Retinal pigment epithelial cell (primary cell): Measurements from ENCODE around the gene MKRN2OS.

ENCODE experiments used
- DNase-seq: peaks from one replicate; pipeline ENCODE4 v3.0.0-alpha.2; 2010; ENCODE audit warnings: low read depth
- H3K4me3 ChIP-seq: 2 replicates; pipeline ENCODE4 v1.5.1; 2011; ENCODE audit warnings: mild to moderate bottlenecking, low read length, control low read depth, moderate library complexity
- TF ChIP-seq, protein P1 (sequence below): conservative IDR thresholded peaks from 2 replicates; pipeline ENCODE4 v1.5.1; 2011; ENCODE audit warnings: low read depth, low read length, control low read depth, inconsistent platforms

Gene MKRN2OS, protein sequence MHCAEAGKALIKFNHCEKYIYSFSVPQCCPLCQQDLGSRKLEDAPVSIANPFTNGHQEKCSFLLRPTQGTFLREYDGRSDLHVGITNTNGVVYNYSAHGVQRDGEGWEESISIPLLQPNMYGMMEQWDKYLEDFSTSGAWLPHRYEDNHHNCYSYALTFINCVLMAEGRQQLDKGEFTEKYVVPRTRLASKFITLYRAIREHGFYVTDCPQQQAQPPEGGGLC

DNA sequence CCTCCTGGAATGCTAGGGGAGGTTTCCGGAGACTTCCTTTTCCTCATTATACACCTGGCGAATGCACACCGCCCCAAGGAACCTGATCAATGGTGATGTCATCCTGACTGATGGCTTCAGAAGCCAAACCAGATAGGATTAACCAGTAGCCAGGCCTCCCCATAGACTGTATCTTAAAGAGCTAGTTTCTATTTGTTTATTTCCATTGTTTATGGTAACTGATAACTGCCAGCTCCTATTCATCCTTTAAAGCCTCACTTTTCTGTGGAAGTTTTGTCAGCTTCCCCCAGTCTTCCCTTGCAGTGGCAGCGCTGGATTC lies at the start of gene MKRN2OS:
MKRN2OS (minus strand) TSS at position 27 of the 319 bp plus-strand sequence. CDS start 35 bp downstream, outside the sequence.
- TF ChIP-seq, protein P1, sequence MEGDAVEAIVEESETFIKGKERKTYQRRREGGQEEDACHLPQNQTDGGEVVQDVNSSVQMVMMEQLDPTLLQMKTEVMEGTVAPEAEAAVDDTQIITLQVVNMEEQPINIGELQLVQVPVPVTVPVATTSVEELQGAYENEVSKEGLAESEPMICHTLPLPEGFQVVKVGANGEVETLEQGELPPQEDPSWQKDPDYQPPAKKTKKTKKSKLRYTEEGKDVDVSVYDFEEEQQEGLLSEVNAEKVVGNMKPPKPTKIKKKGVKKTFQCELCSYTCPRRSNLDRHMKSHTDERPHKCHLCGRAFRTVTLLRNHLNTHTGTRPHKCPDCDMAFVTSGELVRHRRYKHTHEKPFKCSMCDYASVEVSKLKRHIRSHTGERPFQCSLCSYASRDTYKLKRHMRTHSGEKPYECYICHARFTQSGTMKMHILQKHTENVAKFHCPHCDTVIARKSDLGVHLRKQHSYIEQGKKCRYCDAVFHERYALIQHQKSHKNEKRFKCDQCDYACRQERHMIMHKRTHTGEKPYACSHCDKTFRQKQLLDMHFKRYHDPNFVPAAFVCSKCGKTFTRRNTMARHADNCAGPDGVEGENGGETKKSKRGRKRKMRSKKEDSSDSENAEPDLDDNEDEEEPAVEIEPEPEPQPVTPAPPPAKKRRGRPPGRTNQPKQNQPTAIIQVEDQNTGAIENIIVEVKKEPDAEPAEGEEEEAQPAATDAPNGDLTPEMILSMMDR: no peak
- DNase-seq: no peak
- no peak within 1 kb of the TSS for H3K4me3 ChIP-seq

DNA sequence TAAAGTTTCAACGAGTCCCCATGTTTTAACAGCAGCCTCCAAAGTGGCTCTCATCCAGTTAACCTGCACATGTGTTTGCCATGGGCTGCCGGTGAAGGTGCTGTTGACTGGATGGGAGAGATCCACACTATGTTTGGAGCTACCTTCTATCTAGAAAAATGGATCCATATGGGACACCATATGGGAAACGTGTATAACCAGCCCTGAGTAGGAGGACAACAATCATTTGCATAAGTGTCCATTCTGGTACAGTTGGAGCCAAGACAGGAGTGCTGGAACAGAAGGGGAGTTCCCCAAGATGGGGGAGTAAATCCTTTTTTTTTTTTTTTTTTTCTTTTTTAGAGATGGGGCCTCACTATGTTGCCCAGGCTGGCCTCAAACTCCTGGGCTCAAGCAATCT lies 48.2 kb upstream of the MKRN2OS start:
- H3K4me3 ChIP-seq: no peak overlapping the region
- TF ChIP-seq, protein P1: no peak
- no peak for DNase-seq

DNA sequence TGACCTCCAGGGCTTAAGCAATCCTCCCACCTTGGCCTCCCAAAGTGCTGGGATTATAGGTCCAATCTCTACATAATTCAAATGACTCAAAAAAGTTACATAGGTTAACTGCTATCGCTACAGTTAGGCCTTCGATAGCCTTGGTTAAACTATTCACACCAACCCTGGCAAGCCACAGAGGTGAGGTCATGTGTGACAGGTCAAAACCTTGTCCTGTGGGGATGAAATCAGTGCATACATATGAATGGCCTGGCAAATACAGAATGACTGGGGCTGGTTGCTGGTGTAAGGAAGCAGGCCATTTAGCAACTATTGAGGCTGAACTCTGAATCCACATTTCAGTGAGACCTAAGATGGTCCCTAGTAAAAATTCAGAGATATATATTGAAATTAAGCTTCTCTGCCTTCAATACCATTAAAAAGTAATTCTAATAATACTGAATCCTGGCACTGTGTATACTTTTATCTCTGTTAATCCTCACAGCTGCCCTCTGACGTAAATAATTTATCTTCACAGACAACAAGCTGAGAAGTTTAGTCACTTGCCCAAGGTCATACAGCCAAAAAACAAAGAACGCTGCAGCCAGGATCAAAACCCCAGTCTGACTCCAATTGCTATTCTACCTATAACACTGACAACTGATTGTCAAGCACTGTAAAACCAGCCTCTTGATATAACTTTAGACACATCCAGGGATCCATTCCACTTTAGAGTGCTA lies 46.9 kb upstream of the MKRN2OS start:
- no peak for DNase-seq
- H3K4me3 ChIP-seq: no peak overlapping the region
- TF ChIP-seq, protein P1: no peak

DNA sequence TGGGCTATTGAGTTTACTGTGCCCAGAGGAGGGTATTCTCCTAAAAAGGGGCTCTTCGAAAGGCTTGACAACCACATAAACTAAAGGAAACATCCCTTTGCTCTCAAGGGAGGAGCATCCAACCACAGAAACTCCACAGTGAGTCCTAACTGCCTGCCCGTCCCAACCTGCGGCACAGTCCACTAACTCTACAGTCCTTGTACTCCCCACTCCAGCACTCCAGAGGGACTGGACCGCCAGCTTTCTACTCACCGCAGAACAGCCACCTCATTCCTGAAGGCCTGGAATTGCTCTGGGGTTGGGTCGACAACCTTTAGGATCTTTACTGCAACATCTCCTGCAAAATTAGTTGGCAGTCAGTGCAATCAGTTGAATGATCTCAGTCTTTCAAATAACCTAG lies 46.2 kb upstream of the MKRN2OS start:
- TF ChIP-seq, protein P1: no peak
- no peak for DNase-seq

DNA sequence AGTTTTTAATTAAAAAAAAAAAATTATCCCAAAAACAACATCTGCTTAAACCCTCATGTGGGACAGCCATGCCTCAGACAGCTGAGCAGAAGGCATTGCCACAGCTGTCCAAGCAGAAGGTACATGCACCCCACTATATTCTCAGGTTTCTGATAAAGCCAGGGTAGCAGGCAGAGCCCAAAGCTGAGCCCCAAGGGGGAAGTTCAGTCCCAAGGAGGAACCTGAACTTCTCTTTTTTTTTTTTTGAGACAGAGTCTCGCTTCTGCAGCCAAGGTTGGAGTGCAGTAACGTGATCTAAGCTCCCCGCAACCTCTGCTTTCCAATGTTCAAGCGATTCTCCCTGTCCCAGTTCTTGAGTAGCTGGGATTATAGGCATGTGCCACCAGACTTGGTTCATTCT lies 44.8 kb upstream of the MKRN2OS start:
- no peak for DNase-seq
- TF ChIP-seq, protein P1: no peak
- no peak overlapping the region for H3K4me3 ChIP-seq

More for the DNA sequence above, 46.2 kb upstream of the MKRN2OS start:
- no peak overlapping the region for H3K4me3 ChIP-seq

DNA sequence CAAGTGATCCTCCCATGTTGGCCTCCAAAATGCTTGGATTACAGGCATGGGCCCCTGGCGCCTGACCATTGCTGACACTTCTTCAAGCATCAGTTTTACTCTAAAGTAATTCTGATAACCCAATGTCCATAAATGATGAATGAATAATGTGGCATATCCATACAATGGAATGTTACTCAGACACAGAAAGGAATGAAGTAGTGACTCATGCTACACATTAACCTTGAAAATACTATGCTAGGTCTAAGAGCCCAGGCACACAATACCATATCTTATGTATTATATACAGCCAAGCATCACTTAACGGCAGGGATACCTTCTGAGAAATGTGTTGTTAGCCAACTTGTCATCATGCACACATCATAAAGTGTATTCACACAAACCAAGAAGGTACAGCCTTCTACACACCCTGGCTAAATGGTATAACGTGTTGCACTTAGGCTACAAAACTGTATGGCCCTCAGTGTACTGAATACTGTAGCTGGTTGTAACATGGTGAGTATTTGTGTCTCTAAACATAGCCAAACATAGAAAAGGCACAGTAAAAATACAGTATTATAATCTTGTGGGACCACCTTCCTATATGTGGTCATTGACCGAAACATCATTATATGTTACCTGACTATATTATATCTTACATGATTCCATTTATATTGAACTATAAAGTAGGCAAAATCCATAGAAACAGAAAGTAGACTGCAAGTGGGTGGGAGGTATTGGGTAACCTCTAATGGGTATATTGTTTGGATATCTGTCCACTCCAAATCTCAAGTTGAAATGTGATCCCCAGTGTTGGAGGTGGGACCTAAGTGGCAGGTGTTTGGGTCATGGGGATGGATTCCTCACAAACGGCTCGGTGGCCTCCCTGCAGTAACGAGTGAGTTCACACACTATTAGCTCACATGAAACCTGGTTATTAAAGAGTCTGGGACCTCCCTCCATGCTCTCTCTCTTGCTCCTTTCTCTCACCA lies 43.0 kb upstream of the MKRN2OS start:
- TF ChIP-seq, protein P1: no peak
- no peak for DNase-seq

More for the DNA sequence above, 43.0 kb upstream of the MKRN2OS start:
- H3K4me3 ChIP-seq: no peak overlapping the region
